HG03159 (cell line): Measurements from ENCODE around the gene HOXA3.
A peak's percentile ranks its signal among the peaks of the same experiment; 100 is the strongest.

Experiments used
- ATAC-seq: cut with Tn5 transposase; IDR thresholded peaks from one replicate; pipeline ENCODE4 v1.9.1; 2021; ENCODE audit warnings: mild to moderate bottlenecking, moderate library complexity; ENCODE audit not compliant: unreplicated experiment

HOXA3 gene

GRCh38 chr7:27095050-27095896 lies 57.1 kb downstream of the HOXA3 start:
- ATAC-seq: no peak

DNA sequence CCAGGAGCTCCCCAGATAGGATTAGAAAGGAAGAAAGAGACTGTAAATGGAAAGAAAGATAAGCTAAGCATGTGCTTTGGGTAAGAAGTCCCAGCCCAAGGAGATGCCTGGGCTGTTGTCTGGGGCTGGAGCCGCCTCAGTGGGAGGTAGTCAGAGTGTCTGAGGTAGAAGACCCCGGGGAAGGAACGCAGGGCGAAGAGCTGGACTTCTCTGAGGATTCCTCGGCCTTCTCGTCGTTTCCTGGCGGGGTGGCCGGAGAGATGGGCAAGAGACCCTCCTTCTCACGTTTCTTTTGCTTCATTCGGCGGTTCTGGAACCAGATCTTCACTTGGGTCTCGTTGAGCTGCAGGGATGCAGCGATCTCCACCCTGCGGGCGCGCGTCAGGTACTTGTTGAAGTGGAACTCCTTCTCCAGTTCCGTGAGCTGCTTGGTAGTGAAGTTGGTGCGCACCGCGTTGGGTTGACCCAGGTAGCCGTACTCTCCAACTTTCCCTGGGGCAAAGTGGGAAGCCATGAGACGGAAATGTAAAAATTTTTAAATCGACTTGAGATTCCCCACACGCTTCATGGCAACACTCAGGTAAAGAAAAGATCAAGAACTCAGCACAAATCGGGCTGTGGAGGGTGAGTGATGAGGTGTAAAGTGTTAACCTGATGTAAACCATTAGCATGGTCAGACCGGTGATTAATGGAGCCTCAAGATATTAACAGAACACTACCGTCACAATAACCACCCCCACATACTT lies 57.9 kb downstream of the HOXA3 start:
- ATAC-seq: no peak

DNA sequence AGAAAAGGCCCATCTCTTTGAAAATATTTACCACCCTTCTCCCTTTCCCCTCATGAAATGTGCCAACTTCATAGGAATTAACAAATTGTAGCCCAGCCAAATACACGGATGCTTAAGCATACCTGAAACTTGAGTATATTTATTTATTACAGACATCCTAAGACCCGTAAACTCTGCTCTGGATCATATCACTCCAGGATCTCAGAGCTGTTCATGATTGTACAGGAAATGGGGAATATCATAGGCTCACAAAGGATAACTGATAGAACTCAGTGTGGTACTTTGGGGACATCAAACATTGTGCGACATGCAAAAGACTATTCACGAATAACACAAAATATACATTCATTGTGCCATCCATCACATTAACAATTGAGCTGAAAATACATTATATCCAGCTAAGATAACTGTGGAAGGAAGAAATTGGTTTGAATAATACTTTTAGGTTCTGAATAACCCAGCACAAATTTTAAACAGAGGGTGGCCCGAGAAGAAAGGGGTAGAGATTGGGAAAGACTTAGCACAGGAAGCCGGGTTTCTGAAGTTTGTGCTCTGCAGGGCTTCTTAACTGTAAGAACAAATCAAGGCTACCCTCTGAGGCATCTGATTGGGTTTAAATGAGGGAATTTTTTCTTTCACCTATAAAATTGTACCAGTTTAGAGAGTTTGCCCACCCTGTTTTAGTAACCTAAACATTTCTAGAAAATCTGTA lies 59.0 kb downstream of the HOXA3 start:
- ATAC-seq: no peak

- no peak for ATAC-seq
Measured at GRCh38 chr7:27092819-27093110, 59.6 kb downstream of the HOXA3 start.

GRCh38 chr7:27091941-27092818 lies 60.2 kb downstream of the HOXA3 start:
- no peak for ATAC-seq

GRCh38 chr7:27091105-27091504 lies 61.3 kb downstream of the HOXA3 start:
- ATAC-seq: no peak

DNA sequence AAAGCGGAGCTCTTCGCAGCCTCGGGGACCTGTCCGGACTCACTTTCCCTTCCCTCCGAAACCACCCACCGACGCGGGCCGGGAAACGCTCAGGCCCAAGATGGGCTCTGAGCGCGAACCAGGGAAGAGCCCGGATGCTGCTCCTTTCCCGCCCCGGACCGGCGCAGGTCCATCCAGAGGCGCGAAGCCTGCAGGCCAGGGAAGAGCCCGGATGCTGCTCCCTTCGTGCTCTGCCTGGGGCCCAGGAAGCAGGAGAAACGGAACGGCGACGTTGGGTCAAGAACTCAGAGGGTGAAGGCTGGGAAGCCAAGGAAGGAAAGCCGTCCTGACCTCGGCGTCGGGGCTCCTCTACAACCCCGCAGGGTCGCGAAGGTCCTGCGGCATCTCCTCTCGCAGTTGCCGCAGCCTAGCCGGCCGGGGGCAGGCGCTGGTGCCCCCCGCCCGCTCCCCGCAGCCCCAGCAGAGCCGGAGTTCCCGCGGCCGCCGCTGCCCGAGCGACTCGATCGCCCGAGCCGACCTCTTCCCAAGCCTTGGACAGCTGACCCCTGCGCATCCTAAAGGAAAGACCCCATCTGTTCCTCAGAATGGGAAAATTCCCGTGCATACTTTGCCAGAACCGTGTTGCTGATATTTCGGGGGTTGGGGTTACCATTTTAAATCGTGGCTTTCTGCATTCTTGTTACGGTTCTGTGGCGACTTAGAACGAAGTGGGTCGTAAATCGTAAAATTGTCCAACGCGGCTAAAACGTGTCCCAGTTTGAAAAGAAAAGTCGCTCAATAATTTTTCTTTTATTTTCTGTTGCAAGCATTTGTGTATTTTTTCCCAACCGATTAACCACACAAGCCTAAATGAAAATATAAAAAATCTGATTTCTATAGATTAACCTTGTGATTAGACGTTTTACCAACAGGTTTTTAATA lies 64.1 kb downstream of the HOXA3 start:
- no peak for ATAC-seq

DNA sequence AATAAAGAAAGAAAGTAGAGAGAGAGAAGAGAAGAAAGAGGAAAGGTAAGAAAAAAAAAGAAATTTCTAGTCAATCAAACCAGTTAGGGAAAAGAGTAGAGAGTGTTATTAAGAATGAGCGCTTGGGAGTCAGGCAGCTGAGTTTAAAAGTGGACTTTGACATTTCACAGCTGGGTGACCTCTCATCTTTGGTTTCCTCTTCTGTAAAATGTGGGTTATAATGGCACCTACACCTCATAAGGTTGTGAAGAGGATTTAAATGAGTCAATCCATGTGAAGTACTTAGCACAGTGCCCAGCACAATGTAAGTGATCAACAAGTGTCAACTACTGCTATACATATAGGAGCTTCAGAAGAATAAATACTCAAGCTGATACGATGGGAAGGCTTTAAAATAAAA lies 68.7 kb downstream of the HOXA3 start:
- no peak for ATAC-seq

- ATAC-seq: no peak
Measured at GRCh38 chr7:27082171-27082570, 70.2 kb downstream of the HOXA3 start.

DNA sequence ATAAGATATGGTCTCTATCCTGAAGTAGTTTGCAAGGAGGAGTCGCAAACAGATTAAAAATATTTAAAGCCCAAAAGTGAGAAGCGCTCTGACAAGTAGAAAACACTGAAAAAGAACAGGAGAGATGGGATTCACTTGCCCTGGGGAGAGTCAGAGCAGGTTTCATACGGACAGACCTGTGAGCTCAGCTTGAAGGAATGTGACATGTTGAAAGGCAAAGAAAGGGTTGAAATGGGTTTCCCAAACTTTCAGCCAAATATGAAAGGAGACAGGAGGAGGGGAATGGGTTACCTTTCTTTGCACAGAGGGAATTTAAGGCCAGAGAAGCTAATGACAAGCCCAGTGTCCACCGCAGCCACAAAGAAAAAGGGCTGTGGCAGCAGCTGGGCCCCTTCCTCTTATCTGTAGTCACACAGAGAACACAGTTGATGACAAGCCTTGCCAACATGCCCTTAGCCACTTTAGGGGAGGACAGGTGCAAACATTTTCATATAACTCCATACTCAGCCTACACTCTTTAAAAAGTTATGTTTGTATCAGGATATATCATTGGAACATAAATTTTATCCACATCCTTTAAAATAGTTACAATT lies 71.4 kb downstream of the HOXA3 start:
- ATAC-seq: no peak

DNA sequence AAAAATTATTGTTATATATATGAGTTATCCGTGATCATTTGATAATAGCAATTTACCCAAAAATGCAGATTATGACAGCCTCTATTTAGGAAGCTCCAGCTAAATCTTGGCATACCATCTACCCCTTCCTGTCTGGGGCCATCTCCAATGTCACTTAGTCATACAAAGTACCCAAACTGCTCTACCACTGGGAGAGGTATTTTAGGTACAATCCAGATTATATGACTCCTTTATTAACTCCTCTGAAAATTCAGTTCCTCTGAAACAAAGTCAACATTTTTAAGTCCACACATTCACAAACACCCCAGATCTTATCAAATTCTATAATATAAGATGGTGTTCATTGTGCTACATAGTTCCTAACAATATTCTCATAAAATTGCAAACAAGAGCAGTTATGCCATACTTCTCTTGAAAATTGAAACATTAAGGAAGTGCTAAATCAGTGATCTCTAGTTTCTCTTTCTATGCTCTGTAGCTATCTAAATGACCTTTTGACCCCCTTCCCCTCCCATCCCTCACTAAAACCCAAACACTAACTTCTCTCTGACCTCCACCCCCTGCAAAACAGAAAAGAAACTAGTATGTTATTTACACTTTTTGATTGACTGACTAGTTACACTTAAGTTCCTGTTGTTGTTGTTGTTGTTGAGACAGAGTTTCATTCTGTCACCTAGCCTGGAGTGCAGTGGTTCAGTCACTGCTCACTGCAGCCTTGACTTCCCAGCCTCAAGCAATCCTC lies 73.0 kb downstream of the HOXA3 start:
- ATAC-seq: peak; percentile 62

DNA sequence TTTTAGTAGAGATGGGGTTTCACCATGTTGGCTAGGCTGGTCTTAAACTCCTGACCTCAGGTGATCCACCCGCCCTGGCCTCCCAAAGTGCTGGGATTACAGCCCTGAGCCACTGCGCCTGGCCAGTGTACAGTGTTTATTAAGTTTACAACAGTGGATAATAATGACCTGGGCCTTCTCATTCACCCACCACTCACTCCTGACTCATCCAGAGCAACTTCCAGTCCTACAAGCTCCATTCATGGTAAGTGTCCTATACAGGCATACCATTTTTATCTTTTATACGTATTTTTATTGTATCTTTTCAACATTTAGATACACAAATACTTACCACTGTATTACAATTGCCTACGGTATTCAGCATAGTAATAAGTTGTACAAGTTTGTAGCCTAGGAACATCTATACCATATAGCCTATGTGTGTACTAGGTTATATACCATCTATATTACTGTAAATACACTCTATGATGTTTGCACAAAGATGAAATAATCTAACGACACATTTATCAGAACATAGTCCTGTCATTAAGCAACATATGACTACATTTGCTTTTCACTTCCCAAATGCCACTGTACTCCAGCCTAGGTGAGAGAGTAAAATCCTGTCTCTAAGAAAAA lies 73.7 kb downstream of the HOXA3 start:
- no peak for ATAC-seq

GRCh38 chr7:27073076-27073475 lies 79.3 kb downstream of the HOXA3 start:
- ATAC-seq: no peak

DNA sequence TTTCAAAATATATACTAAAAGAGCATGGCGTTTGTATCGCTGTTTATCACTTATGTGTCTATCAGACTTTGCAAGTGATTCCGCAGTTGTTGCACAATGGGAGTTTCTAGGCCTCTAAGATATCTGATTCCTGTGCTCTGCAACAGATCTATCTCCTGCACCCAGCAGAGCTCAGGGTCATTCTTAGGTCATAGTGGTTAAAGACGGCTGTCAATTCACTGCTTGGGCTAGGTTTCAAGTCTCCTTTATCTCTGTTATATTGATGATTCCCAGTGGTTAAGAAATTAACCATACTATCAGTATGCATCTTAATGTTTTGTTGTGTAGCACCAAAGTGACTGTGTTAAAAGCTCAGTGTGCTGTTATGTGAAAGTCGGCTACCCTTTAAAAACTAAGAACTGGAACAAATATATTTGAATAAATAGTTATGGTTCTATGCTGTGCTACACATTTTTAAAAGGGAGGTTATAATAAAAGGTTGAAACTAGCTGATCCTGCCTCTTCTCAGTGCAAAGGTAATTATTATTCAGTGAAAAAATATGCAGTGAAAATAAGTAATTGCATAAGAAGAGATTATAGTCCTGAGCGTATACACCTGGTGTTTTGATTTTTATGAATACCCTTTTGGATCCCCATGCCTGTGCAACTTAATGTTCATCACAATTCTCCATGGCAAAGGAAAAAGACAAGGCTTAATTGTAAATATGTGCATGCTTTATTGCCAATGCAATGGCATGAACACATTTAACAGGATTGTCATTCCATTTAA lies 80.6 kb downstream of the HOXA3 start:
- ATAC-seq: no peak

DNA sequence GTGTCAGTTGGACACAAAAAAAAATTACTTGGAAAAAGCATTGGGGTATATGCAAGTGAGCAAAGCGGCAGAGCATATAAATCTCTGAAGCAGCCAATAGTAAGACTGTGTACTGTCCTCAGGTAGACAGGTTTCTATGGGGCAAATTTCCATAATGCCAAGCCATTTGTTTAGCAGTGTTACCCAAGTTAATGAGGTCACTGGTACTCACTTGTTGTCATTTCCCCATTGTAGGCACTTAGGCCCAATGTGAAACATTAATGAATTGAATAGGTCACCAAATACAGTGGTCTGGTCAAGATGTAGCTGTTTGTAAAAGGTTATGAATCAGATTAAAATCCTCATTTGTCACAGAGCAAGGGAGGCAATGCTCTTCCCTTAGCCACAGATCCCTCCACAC lies 84.1 kb downstream of the HOXA3 start:
- ATAC-seq: no peak

- ATAC-seq: no peak
Measured at GRCh38 chr7:27066148-27066547, 86.2 kb downstream of the HOXA3 start.

- no peak for ATAC-seq
Measured at GRCh38 chr7:27065709-27066108, 86.7 kb downstream of the HOXA3 start.

- no peak for ATAC-seq
Measured at GRCh38 chr7:27064661-27065060, 87.7 kb downstream of the HOXA3 start.
